HepG2 (cell line): ENCODE data around the gene ART4. TPM values are rescaled to one million over a fixed set of nuclear protein-coding genes. Genes with fewer than 3 reads are reported as not detected.

Source experiments
- AFF4 ChIP-seq: sonication (generic); formaldehyde crosslinking; IDR thresholded peaks from 2 replicates; pipeline ENCODE4 v1.4.0; 2020; ENCODE audit warnings: missing genetic modification reagents
- CCDC6 ChIP-seq: sonication (generic); formaldehyde crosslinking; IDR thresholded peaks from 2 replicates; pipeline ENCODE4 v1.8.1; 2022; ENCODE audit warnings: mild to moderate bottlenecking, missing genetic modification reagents, moderate library complexity
- CENPT ChIP-seq: sonication (generic); formaldehyde crosslinking; IDR thresholded peaks from 2 replicates; pipeline ENCODE4 v1.8.0; 2022; ENCODE audit warnings: low read depth, mild to moderate bottlenecking, moderate library complexity, missing genetic modification reagents
- CHCHD3 ChIP-seq: sonication (generic); formaldehyde crosslinking; IDR thresholded peaks from 2 replicates; pipeline ENCODE4 v1.8.0; 2022; ENCODE audit warnings: mild to moderate bottlenecking, missing genetic modification reagents, moderate library complexity
- DMTF1 ChIP-seq: sonication (generic); formaldehyde crosslinking; IDR thresholded peaks from 2 replicates; pipeline ENCODE4 v1.4.0; 2020; ENCODE audit warnings: mild to moderate bottlenecking, missing genetic modification reagents
- FOXP1 ChIP-seq, 2 experiments: fragments of 450-650 bp in 1 of 2; IDR thresholded peaks; 2 replicates each; pipeline ENCODE4 v1.6.1; 2017 to 2018; ENCODE audit warnings: antibody characterized with exemption in 1 of 2
- GATA4 ChIP-seq: sonication (generic); IDR thresholded peaks from 2 replicates; pipeline ENCODE4 v1.6.1; 2016; ENCODE audit warnings: antibody characterized with exemption, low read depth, borderline replicate concordance
- HOXA9 ChIP-seq: sonication (generic); formaldehyde crosslinking; IDR thresholded peaks from 2 replicates; pipeline ENCODE4 v1.8.1; 2022; ENCODE audit warnings: missing genetic modification reagents, mild to moderate bottlenecking, moderate library complexity, borderline replicate concordance
- IKZF4 ChIP-seq: sonication (generic); formaldehyde crosslinking; IDR thresholded peaks from 2 replicates; pipeline ENCODE4 v1.5.1; 2020; ENCODE audit warnings: borderline replicate concordance, mild to moderate bottlenecking, low read depth, missing genetic modification reagents; ENCODE audit errors: not compliant biosample characterization
- KAT8 ChIP-seq: IDR thresholded peaks from 2 replicates; pipeline ENCODE4 v1.6.1; 2016; ENCODE audit warnings: missing genetic modification reagents, missing compliant biosample characterization
- MAX ChIP-seq: IDR thresholded peaks from 2 replicates; pipeline ENCODE4 v1.6.1; 2012; ENCODE audit warnings: inconsistent platforms
- NBN ChIP-seq: fragments of 450-650 bp; conservative IDR thresholded peaks from 2 replicates; pipeline ENCODE4 v1.6.1; 2017
- PITX1 ChIP-seq: sonication (generic); formaldehyde crosslinking; IDR thresholded peaks from 2 replicates; pipeline ENCODE4 v1.5.1; 2020; ENCODE audit warnings: mild to moderate bottlenecking, missing genetic modification reagents
- POLR2AphosphoS2 ChIP-seq: IDR thresholded peaks from 2 replicates; pipeline ENCODE4 v1.6.1; 2011; ENCODE audit warnings: low read depth, low read length, improper control_type of control experiment
- RCOR2 ChIP-seq: IDR thresholded peaks from 2 replicates; pipeline ENCODE4 v1.6.1; 2016; ENCODE audit warnings: missing biosample characterization, missing genetic modification reagents
- RELA ChIP-seq: sonication (generic); formaldehyde crosslinking; IDR thresholded peaks from 2 replicates; pipeline ENCODE4 v1.4.0; 2020; ENCODE audit warnings: missing genetic modification reagents
- RXRB ChIP-seq: IDR thresholded peaks from 2 replicates; pipeline ENCODE4 v1.6.1; 2016; ENCODE audit warnings: borderline replicate concordance, missing genetic modification reagents, missing compliant biosample characterization
- TFE3 ChIP-seq: IDR thresholded peaks from 2 replicates; pipeline ENCODE4 v1.6.1; 2016
- YEATS4 ChIP-seq: sonication (generic); formaldehyde crosslinking; IDR thresholded peaks from 2 replicates; pipeline ENCODE4 v1.4.0; 2020; ENCODE audit warnings: missing genetic modification reagents, borderline replicate concordance
- ZNF275 ChIP-seq: sonication (generic); formaldehyde crosslinking; IDR thresholded peaks from 2 replicates; pipeline ENCODE4 v1.8.0; 2022; ENCODE audit warnings: missing genetic modification reagents, mild to moderate bottlenecking, inconsistent platforms, borderline replicate concordance
- ZNF414 ChIP-seq: sonication (generic); formaldehyde crosslinking; IDR thresholded peaks from 2 replicates; pipeline ENCODE4 v1.5.0; 2020; ENCODE audit warnings: missing genetic modification reagents
- polyA plus RNA-seq, 8 experiments: library from polyadenylated mRNA; depleted of rRNA in 3 of 8; stranded (reverse) in 7 of 8; unstranded in 1 of 8; fragments of >200 nt; fragmentation: Illumina TruSeq in 4 of 8; extraction: Trizol in 4 of 8; gene quantifications; 2 replicates each; pipeline versions ENCODE4 v1.2.1 to v1.2.3, GENCODE V29; 2011 to 2016; ENCODE audit warnings: low read depth in 4 of 8, missing spikeins in 1 of 8, mixed read lengths in 1 of 8; ENCODE audit not compliant: insufficient read depth in 1 of 8
- total RNA-seq, 5 experiments: library from RNA; depleted of rRNA; stranded (reverse); fragments of >200 nt; fragmentation: Illumina TruSeq; extraction: Trizol; gene quantifications; 2 replicates each; pipeline ENCODE4 v1.2.3, GENCODE V29; 2016; ENCODE audit warnings: low read depth in 1 of 5

The ART4 gene
- total and polyA plus RNA-seq, 2 of the 13 experiments (the other 11 are each of a cell fraction or from before 2014, with no cell fraction given), result 17.6 to 20.3 TPM

- TF ChIP-seq RXRB (CRISPR knock-in tag) (peak; percentile 37; the same call in 1 of the 2 replicates), CCDC6 (no peak), TFE3 (CRISPR knock-in tag) (0 out of 2 replicates have a peak, but pooled peaks have one; percentile 15), FOXP1 (IDR thresholded peaks at IDR 0.05) (no peak), FOXP1 (CRISPR knock-in tag; IDR thresholded peaks at IDR 0.05) (peak; percentile 40; the same call in 1 of the 2 replicates), CENPT (CRISPR knock-in tag) (no peak), KAT8 (CRISPR knock-in tag) (peak; percentile 38), POLR2AphosphoS2 (no peak), IKZF4 (no peak), DMTF1 (CRISPR knock-in tag) (no peak), CHCHD3 (CRISPR knock-in tag) (no peak), HOXA9 (CRISPR knock-in tag) (no peak), MAX (peak; percentile 73), GATA4 (peak; percentile 83), YEATS4 (CRISPR knock-in tag) (no peak), RCOR2 (no peak), ZNF414 (CRISPR knock-in tag) (no peak), PITX1 (peak; percentile 63; the same call in 1 of the 2 replicates), RELA (CRISPR knock-in tag) (no peak), ZNF275 (CRISPR knock-in tag) (no peak), NBN (no peak), AFF4 (CRISPR knock-in tag) (no peak)
Observed at GRCh38 chr12:14843425-14843887, at the start of gene ART4 (continued).
